ENCODE data around the gene ALK. TPM values are rescaled to one million over a fixed set of nuclear protein-coding genes. Genes with fewer than 3 reads are reported as not detected.

ALK gene
- polyA plus RNA-seq, 3 donors: not detected

- Histone ChIP-seq H3K27ac (ENCODE audit: low read depth in 1 of 2, low read length in 2 of 2) (no peak overlapping the region), H4K20me1 (ENCODE audit: insufficient read depth, low read length) (no peaks in the 10 kb centered on the region), H3K27me3 (ENCODE audit: control insufficient read depth in 2 of 2, insufficient read depth in 2 of 2, low read length in 2 of 2) (peaks cover 0 to 2% of the 10 kb centered on the region in 2 donors), H2AFZ (ENCODE audit: insufficient read depth, low read depth, low read length, poor library complexity, severe bottlenecking) (no peak overlapping the region), H3K79me2 (ENCODE audit: insufficient read depth, low read length) (no peaks in the 10 kb centered on the region), H3K4me3 (replicated peaks in 1 of 3; ENCODE audit: low read depth in 2 of 3, low read length in 3 of 3) (no peak overlapping the region), H3K4me1 (ENCODE audit: control insufficient read depth in 1 of 2, insufficient read depth in 2 of 2, low read length in 2 of 2) (no peaks in the 10 kb centered on the region), H3K9me3 (replicated peaks in 1 of 2; ENCODE audit: control insufficient read depth in 1 of 2, insufficient read depth in 1 of 2, low read length in 2 of 2) (no peaks in the 10 kb centered on the region), H3K9ac (ENCODE audit: insufficient read depth, low read length, poor library complexity, severe bottlenecking) (no peak overlapping the region), H3K36me3 (replicated peaks in 1 of 2; ENCODE audit: control insufficient read depth in 1 of 2, insufficient read depth in 2 of 2, low read length in 2 of 2) (no peaks in the 10 kb centered on the region), H3K4me2 (replicated peaks; ENCODE audit: extremely low read depth, low read length, poor library complexity, severe bottlenecking) (no peak overlapping the region)
- Mint-ChIP-seq H3K36me3 (no peaks in the 10 kb centered on the region), H3K4me3 (no peak overlapping the region), H3K27me3 (ENCODE audit: low read depth in 3 of 3) (peaks cover 1 to 6% (median 1%) of the 10 kb centered on the region in 3 donors), H3K4me1 (no peaks in the 10 kb centered on the region), H3K9me3 (peaks cover 0 to 3% (median 0%) of the 10 kb centered on the region in 7 donors), H3K27ac (no peak overlapping the region)
- WGBS (ENCODE audit: insufficient coverage): no CpG with 5 or more reads among the region's 4 CpGs
- intact Hi-C loops (cut with micrococcal nuclease): no loop called here
- TF ChIP-seq CTCF (IDR thresholded peaks at IDR 0.05): no peak
- no peak for DNase-seq
These were observed 551.2 kb downstream of the ALK start for GRCh38 chr2:29370173-29370572.

DNA sequence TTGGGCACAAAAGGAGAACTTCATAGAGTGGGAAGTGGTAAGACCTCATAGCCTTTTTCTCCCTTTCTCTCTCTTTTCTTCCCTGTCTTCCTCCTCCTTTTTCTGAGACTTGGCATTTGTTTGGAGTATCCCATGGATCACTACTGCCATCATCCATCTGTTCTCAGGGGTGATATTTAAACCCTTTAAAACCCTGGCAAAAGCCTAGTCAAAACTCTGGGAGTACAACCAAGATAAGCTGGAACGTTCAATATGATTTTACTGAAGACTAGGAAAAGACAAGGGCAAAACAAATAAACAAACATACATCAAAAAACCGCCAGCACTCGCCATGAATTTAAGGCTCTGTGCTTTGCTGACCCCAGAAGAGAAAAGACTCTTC is 552.7 kb downstream of the ALK start:
- Mint-ChIP-seq H3K4me1 (no peaks in the 10 kb centered on the region), H3K27me3 (ENCODE audit: low read depth in 3 of 3) (peaks cover 1 to 3% (median 1%) of the 10 kb centered on the region in 3 donors)

More for the DNA sequence above, 552.7 kb downstream of the ALK start:
- H3K27me3 ChIP-seq (ENCODE audit: control insufficient read depth in 2 of 2, insufficient read depth in 2 of 2, low read length in 2 of 2): no peaks in the 10 kb centered on the region
- H3K27ac ChIP-seq (ENCODE audit: low read depth in 1 of 2, low read length in 2 of 2): no peak overlapping the region
- H3K9me3 ChIP-seq (replicated peaks in 1 of 2; ENCODE audit: control insufficient read depth in 1 of 2, insufficient read depth in 1 of 2, low read length in 2 of 2): no peaks in the 10 kb centered on the region
- H3K79me2 ChIP-seq (ENCODE audit: insufficient read depth, low read length): no peaks in the 10 kb centered on the region
- no peak for DNase-seq
- no peak for TF ChIP-seq CTCF (IDR thresholded peaks at IDR 0.05)
- H3K4me1 ChIP-seq (ENCODE audit: control insufficient read depth in 1 of 2, insufficient read depth in 2 of 2, low read length in 2 of 2): no peaks in the 10 kb centered on the region
- no CpG with 5 or more reads among the region's 3 CpGs for WGBS (ENCODE audit: insufficient coverage)
- no peaks in the 10 kb centered on the region for H3K36me3 ChIP-seq (replicated peaks in 1 of 2; ENCODE audit: control insufficient read depth in 1 of 2, insufficient read depth in 2 of 2, low read length in 2 of 2)
- no peak overlapping the region for H3K4me2 ChIP-seq (replicated peaks; ENCODE audit: extremely low read depth, low read length, poor library complexity, severe bottlenecking)
- no peaks in the 10 kb centered on the region for H4K20me1 ChIP-seq (ENCODE audit: insufficient read depth, low read length)
- H3K4me3 ChIP-seq (replicated peaks in 1 of 3; ENCODE audit: low read depth in 2 of 3, low read length in 3 of 3): no peak overlapping the region
- H2AFZ ChIP-seq (ENCODE audit: insufficient read depth, low read depth, low read length, poor library complexity, severe bottlenecking): no peak overlapping the region
- Mint-ChIP-seq H3K4me3 (no peak overlapping the region), H3K27ac (no peak overlapping the region), H3K36me3 (no peaks in the 10 kb centered on the region), H3K9me3 (peaks cover 0 to 3% (median 0%) of the 10 kb centered on the region in 7 donors)
- H3K9ac ChIP-seq (ENCODE audit: insufficient read depth, low read length, poor library complexity, severe bottlenecking): no peak overlapping the region
- intact Hi-C loops (cut with micrococcal nuclease): no loop called here

All from CD14-positive monocyte (primary cell).